Glutamatergic neuron (in vitro differentiated cells): ENCODE results near the gene MAP1LC3C. TPM values are rescaled to one million over a fixed set of nuclear protein-coding genes. Genes with fewer than 3 reads are reported as not detected.
A peak's percentile ranks its signal among the peaks of the same experiment; 100 is the strongest.

ENCODE experiments used
- DNase-seq: peaks from one replicate; pipeline ENCODE4 v3.0.0; 2022
- H3K27ac Mint-ChIP-seq: one replicate; pipeline ENCODE4 v1.8.0; 2020; ENCODE audit warnings: mild to moderate bottlenecking, mixed read lengths, inconsistent platforms; ENCODE audit not compliant: unreplicated experiment
- H3K27me3 Mint-ChIP-seq: one replicate; pipeline ENCODE4 v1.8.0; 2020; ENCODE audit warnings: mild to moderate bottlenecking, moderate library complexity, mixed read lengths, inconsistent platforms; ENCODE audit not compliant: unreplicated experiment
- H3K36me3 Mint-ChIP-seq: one replicate; pipeline ENCODE4 v1.8.0; 2020; ENCODE audit warnings: mild to moderate bottlenecking, mixed read lengths, inconsistent platforms; ENCODE audit not compliant: unreplicated experiment
- H3K4me1 Mint-ChIP-seq: one replicate; pipeline ENCODE4 v1.8.0; 2020; ENCODE audit warnings: mild to moderate bottlenecking, low read depth, mixed read lengths, inconsistent platforms; ENCODE audit not compliant: unreplicated experiment
- H3K4me3 Mint-ChIP-seq: one replicate; pipeline ENCODE4 v1.8.0; 2020; ENCODE audit warnings: mild to moderate bottlenecking, mixed read lengths, inconsistent platforms; ENCODE audit not compliant: unreplicated experiment
- H3K9me3 Mint-ChIP-seq: one replicate; pipeline ENCODE4 v1.8.0; 2020; ENCODE audit warnings: mild to moderate bottlenecking, moderate library complexity, mixed read lengths, inconsistent platforms; ENCODE audit not compliant: unreplicated experiment
- total RNA-seq: library from RNA; stranded (reverse); fragmentation: NEBNext Ultra II Directional; extraction: Animal tissue kit (Norgen Biotek cat#: 25700); gene quantifications from one replicate; pipeline ENCODE4 v1.2.1, GENCODE V29; 2021; ENCODE audit not compliant: unreplicated experiment
- TF ChIP-seq, protein P1 (sequence below): fragments of 200-600 bp; sonication (generic); IDR thresholded peaks from one replicate; pipeline ENCODE4 v1.5.0; 2021; ENCODE audit not compliant: partially characterized antibody, unreplicated experiment

MAP1LC3C gene
- total RNA-seq, 1 donor from 2014 or later = 0.49 TPM

GRCh38 chr1:242004751-242005495 lies 6.0 kb upstream of the MAP1LC3C start:
- Mint-ChIP-seq H3K27me3 (peaks cover 3% of the 10 kb centered on the region), H3K4me3 (no peak overlapping the region), H3K27ac (no peak overlapping the region), H3K9me3 (peaks cover 3% of the 10 kb centered on the region), H3K4me1 (no peaks in the 10 kb centered on the region), H3K36me3 (peaks cover 4% of the 10 kb centered on the region)
- TF ChIP-seq, protein P1, sequence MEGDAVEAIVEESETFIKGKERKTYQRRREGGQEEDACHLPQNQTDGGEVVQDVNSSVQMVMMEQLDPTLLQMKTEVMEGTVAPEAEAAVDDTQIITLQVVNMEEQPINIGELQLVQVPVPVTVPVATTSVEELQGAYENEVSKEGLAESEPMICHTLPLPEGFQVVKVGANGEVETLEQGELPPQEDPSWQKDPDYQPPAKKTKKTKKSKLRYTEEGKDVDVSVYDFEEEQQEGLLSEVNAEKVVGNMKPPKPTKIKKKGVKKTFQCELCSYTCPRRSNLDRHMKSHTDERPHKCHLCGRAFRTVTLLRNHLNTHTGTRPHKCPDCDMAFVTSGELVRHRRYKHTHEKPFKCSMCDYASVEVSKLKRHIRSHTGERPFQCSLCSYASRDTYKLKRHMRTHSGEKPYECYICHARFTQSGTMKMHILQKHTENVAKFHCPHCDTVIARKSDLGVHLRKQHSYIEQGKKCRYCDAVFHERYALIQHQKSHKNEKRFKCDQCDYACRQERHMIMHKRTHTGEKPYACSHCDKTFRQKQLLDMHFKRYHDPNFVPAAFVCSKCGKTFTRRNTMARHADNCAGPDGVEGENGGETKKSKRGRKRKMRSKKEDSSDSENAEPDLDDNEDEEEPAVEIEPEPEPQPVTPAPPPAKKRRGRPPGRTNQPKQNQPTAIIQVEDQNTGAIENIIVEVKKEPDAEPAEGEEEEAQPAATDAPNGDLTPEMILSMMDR = no peak
- DNase-seq = no peak

GRCh38 chr1:242002510-242002909 lies 3.6 kb upstream of the MAP1LC3C start:
- Mint-ChIP-seq H3K4me1 (peaks cover 6% of the 10 kb centered on the region), H3K36me3 (peaks cover 4% of the 10 kb centered on the region), H3K27me3 (peaks cover 1% of the 10 kb centered on the region), H3K9me3 (peaks cover 3% of the 10 kb centered on the region), H3K4me3 (no peak overlapping the region), H3K27ac (no peak overlapping the region)
- TF ChIP-seq, protein P1 = no peak
- no peak for DNase-seq

DNA sequence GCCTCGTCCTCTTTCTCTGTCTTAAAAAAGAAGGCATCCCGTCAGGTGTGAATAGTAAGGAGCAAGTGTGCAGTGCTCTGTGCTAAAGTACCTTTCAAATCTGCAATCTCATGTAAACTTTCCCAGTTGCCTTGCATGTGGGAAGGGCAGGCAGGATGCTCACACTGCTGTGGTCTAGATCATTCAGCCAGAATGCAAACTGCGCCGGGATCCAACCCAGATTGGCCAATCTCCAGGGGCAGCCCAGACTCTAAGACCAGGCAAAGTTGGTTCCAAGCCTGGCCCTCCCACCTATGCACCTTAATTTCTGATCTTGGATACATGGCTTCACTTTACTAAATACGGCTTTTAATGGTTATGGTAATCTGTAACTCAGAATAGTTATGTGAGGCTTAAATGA lies 3.2 kb upstream of the MAP1LC3C start:
- H3K4me1 Mint-ChIP-seq = peaks cover 6% of the 10 kb centered on the region
- H3K4me3 Mint-ChIP-seq = no peak overlapping the region
- H3K27me3 Mint-ChIP-seq = peaks cover 1% of the 10 kb centered on the region
- no peak for DNase-seq
- TF ChIP-seq, protein P1 = no peak
- H3K9me3 Mint-ChIP-seq = peaks cover 3% of the 10 kb centered on the region
- H3K36me3 Mint-ChIP-seq = peaks cover 4% of the 10 kb centered on the region
- H3K27ac Mint-ChIP-seq = no peak overlapping the region

DNA sequence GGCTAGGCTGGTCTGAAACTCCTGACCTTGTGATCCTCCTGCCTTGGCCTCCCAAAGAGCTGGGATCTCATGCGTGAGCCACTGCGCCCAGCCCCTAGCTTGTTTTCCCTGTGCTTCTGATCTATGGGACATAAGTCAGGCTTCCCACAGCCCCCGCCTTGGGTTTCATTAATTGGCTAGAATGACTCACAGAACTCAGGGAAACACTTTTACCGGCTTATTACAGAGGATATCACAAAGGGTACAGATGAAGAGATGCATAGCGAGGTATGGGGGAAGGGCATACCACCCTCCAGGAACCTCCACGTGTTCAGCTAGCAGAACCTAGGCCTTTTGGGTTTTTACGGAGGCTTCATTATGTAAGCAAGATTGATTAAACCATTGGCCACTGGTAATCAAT lies 1.5 kb upstream of the MAP1LC3C start:
- Mint-ChIP-seq H3K27ac (no peak overlapping the region), H3K27me3 (peaks cover 5% of the 10 kb centered on the region), H3K4me1 (peaks cover 13% of the 10 kb centered on the region), H3K36me3 (peaks cover 4% of the 10 kb centered on the region), H3K4me3 (no peak overlapping the region), H3K9me3 (peaks cover 6% of the 10 kb centered on the region)
- no peak for DNase-seq
- TF ChIP-seq, protein P1 = no peak

DNA sequence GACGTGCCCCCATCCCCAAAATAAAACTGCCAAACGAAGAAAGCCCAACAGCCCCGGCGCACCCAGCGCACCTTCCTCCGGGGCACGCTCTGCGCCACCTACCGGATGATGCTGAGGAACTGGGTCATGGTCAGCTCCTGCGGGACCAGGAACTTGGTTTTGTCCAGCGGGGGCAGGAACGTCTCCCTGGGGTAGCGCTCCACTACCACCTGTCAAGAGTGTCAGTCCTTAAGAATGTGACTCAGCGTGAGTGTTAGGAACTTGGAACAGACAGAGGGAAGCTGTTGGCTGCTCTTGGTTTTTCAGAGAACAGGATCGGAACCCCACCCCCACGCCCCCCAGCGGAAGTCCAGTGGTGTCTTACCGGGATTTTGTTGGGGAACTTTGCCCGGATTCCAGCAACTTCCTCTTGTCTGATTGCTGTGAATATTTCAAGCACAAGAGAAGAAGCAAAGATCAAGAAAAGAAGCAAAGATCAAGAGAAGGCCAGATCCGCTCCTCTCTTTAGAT lies 431 bp downstream of the MAP1LC3C start:
- H3K27ac Mint-ChIP-seq = no peak overlapping the region
- peak; percentile 69 for DNase-seq
- peaks cover 5% of the 10 kb centered on the region for H3K9me3 Mint-ChIP-seq
- peaks cover 13% of the 10 kb centered on the region for H3K4me1 Mint-ChIP-seq
- H3K4me3 Mint-ChIP-seq = peak overlapping the region; percentile 72
- H3K27me3 Mint-ChIP-seq = peaks cover 3% of the 10 kb centered on the region
- TF ChIP-seq, protein P1 = peak; percentile 80
- H3K36me3 Mint-ChIP-seq = no peaks in the 10 kb centered on the region
